ENCODE results near the gene KCNQ5. TPM values are rescaled to one million over a fixed set of nuclear protein-coding genes. Genes with fewer than 3 reads are reported as not detected.

KCNQ5 gene
- total RNA-seq, 1 donor from 2014 or later, result 1.5 TPM

DNA sequence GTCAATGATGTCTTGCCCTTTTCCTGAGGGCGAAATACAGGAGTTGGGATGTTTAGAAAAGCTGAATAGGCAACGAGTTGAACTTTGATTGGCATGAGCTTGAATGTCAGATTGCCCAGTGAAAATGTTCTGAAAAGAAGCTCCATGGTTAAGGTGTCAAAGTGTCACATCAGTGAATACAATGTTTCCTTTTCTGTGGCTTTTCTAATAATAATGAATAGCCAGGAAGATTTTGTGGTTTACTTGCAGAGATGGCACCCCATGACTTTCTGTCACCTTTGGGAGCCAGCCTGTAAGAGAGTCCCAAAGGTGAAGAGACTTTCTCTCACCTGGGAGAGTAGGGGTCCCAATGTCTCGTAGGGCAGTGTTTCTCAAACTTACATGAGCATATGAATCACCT, 119.2 kb downstream of the KCNQ5 start:
- H3K27me3 Mint-ChIP-seq (ENCODE audit: unreplicated experiment), result no peaks in the 10 kb centered on the region
- DNase-seq, result no peak
- no peaks in the 10 kb centered on the region for H3K9me3 Mint-ChIP-seq (ENCODE audit: unreplicated experiment)
- TF ChIP-seq, protein P1, sequence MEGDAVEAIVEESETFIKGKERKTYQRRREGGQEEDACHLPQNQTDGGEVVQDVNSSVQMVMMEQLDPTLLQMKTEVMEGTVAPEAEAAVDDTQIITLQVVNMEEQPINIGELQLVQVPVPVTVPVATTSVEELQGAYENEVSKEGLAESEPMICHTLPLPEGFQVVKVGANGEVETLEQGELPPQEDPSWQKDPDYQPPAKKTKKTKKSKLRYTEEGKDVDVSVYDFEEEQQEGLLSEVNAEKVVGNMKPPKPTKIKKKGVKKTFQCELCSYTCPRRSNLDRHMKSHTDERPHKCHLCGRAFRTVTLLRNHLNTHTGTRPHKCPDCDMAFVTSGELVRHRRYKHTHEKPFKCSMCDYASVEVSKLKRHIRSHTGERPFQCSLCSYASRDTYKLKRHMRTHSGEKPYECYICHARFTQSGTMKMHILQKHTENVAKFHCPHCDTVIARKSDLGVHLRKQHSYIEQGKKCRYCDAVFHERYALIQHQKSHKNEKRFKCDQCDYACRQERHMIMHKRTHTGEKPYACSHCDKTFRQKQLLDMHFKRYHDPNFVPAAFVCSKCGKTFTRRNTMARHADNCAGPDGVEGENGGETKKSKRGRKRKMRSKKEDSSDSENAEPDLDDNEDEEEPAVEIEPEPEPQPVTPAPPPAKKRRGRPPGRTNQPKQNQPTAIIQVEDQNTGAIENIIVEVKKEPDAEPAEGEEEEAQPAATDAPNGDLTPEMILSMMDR (IDR thresholded peaks at IDR 0.05; ENCODE audit: partially characterized antibody, unreplicated experiment), result no peak
- no peak overlapping the region for H3K27ac Mint-ChIP-seq (ENCODE audit: unreplicated experiment)
- no peaks in the 10 kb centered on the region for H3K36me3 Mint-ChIP-seq (ENCODE audit: unreplicated experiment)
- no peaks in the 10 kb centered on the region for H3K4me1 Mint-ChIP-seq (ENCODE audit: low read depth, unreplicated experiment)
- no peak overlapping the region for H3K4me3 Mint-ChIP-seq (ENCODE audit: unreplicated experiment)

DNA sequence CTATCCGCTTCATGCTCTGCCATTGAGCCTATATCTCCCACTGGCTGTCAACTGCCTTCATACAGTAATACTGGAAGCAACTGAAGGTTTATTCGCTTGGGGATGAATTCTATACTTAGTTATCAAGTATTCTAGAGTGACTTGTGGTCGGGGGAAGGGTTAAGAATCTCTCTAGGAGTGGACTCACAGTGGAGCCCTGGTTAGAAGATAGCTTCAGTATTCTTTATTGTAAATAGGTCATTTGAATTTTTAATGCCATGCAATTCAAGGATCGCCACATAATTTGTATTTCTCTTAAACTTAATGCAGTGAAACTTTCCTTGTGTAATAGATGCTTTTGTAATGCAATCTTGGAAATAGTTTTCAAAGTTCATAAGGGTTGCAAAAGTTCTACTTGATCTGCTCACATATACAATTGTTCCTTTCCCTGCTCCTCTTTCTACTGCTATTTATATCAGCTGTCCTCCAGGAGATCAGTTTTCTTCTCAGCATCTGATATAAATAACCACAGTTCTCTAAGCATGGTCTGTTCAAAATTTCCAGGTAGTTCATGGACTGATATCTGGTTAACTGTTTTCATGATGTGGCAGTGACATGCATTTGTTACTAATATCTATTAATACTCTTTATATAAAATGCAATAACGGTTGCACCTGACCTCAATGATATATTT, 120.3 kb downstream of the KCNQ5 start:
- no peak overlapping the region for H3K4me3 Mint-ChIP-seq (ENCODE audit: unreplicated experiment)
- H3K27ac Mint-ChIP-seq (ENCODE audit: unreplicated experiment), result no peak overlapping the region
- no peaks in the 10 kb centered on the region for H3K9me3 Mint-ChIP-seq (ENCODE audit: unreplicated experiment)
- H3K27me3 Mint-ChIP-seq (ENCODE audit: unreplicated experiment), result no peaks in the 10 kb centered on the region
- H3K36me3 Mint-ChIP-seq (ENCODE audit: unreplicated experiment), result no peaks in the 10 kb centered on the region
- H3K4me1 Mint-ChIP-seq (ENCODE audit: low read depth, unreplicated experiment), result no peaks in the 10 kb centered on the region
- no peak for DNase-seq
- TF ChIP-seq, protein P1 (IDR thresholded peaks at IDR 0.05; ENCODE audit: partially characterized antibody, unreplicated experiment), result no peak

DNA sequence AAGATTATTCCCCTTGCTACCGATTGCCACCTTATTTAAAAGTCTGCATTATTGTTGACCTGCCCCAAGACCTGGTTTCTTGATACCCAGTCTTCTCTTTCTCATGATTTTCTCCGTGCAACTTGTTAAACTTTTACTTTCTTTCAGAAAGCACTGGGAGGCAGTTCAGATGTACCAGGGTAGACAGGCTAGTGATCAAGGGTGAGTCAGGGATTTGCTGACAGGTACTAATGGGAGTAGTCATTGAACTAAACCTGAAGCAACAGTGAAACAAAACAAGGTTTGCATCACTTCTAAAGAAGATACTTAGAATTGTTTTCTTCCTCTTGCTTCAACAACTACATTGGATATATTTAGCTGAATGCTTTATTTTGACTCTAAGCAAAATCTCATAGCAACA, 124.4 kb downstream of the KCNQ5 start:
- no peak overlapping the region for H3K4me3 Mint-ChIP-seq (ENCODE audit: unreplicated experiment)
- H3K36me3 Mint-ChIP-seq (ENCODE audit: unreplicated experiment), result no peaks in the 10 kb centered on the region
- DNase-seq, result no peak
- H3K9me3 Mint-ChIP-seq (ENCODE audit: unreplicated experiment), result no peaks in the 10 kb centered on the region
- TF ChIP-seq, protein P1 (IDR thresholded peaks at IDR 0.05; ENCODE audit: partially characterized antibody, unreplicated experiment), result no peak
- no peaks in the 10 kb centered on the region for H3K4me1 Mint-ChIP-seq (ENCODE audit: low read depth, unreplicated experiment)
- no peaks in the 10 kb centered on the region for H3K27me3 Mint-ChIP-seq (ENCODE audit: unreplicated experiment)
- H3K27ac Mint-ChIP-seq (ENCODE audit: unreplicated experiment), result no peak overlapping the region

DNA sequence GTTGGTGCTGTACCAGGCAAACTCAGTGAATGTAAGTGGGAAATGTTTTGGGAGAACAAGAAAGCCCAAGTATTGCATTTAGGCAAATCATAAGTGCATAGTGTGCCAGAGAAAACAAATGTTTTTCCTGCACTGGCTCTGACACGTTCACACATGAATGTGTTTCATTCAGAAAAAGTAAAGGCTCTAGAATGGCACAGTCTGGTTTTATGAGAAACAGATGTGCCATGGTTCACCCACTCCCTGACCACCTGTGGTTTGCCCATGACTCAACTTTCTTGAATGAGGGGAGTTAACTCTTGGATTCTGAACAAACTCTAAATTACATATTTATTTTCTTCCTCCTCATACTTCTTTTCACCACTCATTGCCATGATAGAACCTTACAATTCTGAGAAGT, 126.9 kb downstream of the KCNQ5 start:
- no peak for DNase-seq
- no peak overlapping the region for H3K27ac Mint-ChIP-seq (ENCODE audit: unreplicated experiment)
- H3K36me3 Mint-ChIP-seq (ENCODE audit: unreplicated experiment), result no peaks in the 10 kb centered on the region

DNA sequence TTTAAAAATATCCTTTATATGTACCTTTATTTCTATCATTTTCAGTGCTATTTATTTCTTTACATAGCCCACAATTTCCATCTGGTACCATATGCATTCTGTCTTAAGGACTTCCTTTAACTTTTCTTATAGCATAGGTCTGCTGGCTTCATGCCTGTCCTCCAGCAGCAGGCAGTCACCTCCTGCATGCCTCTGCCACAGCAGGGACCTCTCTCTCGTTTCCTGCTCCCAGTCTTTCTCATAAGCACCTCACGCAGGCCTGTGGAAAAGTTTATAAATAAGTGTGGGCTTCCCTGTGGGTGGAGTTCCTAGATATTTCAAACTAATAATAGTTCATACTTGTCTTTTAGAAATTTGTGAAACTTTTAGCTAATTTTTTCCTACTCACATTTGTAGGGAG, 133.9 kb downstream of the KCNQ5 start:
- Mint-ChIP-seq H3K4me1 (ENCODE audit: low read depth, unreplicated experiment) (peaks cover 6% of the 10 kb centered on the region), H3K36me3 (ENCODE audit: unreplicated experiment) (no peaks in the 10 kb centered on the region), H3K27me3 (ENCODE audit: unreplicated experiment) (no peaks in the 10 kb centered on the region), H3K9me3 (ENCODE audit: unreplicated experiment) (no peaks in the 10 kb centered on the region), H3K4me3 (ENCODE audit: unreplicated experiment) (no peak overlapping the region), H3K27ac (ENCODE audit: unreplicated experiment) (no peak overlapping the region)
- DNase-seq, result no peak
- TF ChIP-seq, protein P1 (IDR thresholded peaks at IDR 0.05; ENCODE audit: partially characterized antibody, unreplicated experiment), result no peak

More for the DNA sequence above, 126.9 kb downstream of the KCNQ5 start:
- H3K4me3 Mint-ChIP-seq (ENCODE audit: unreplicated experiment), result no peak overlapping the region
- no peaks in the 10 kb centered on the region for H3K9me3 Mint-ChIP-seq (ENCODE audit: unreplicated experiment)
- H3K27me3 Mint-ChIP-seq (ENCODE audit: unreplicated experiment), result no peaks in the 10 kb centered on the region
- TF ChIP-seq, protein P1 (IDR thresholded peaks at IDR 0.05; ENCODE audit: partially characterized antibody, unreplicated experiment), result no peak
- no peaks in the 10 kb centered on the region for H3K4me1 Mint-ChIP-seq (ENCODE audit: low read depth, unreplicated experiment)
